Caco-2 (cell line): ENCODE results near the gene BAHCC1. TPM values are rescaled to one million over a fixed set of nuclear protein-coding genes. Genes with fewer than 3 reads are reported as not detected.

Experiments used
- BruUV-seq: library from RNA; stranded (reverse); fragments of 400-500 nt; replicated peaks from 2 replicates; lab custom pipeline; 2021; lab: Mats Ljungman, UMichigan
- CTCF ChIA-PET: fragments of 300-600 bp; sonication (Branson Sonifier 250); formaldehyde crosslinking; loops from one replicate; lab custom pipeline; 2022; ENCODE audit warnings: antibody characterized with exemption; lab: Charles Lee
- POLR2A ChIA-PET: fragments of 300-600 bp; sonication (Branson Sonifier 250); formaldehyde crosslinking; loops from one replicate; lab custom pipeline; 2022; ENCODE audit warnings: antibody characterized with exemption; lab: Charles Lee
- DNase-seq, 2 experiments: peaks; one replicate each; pipeline versions ENCODE4 v3.0.0 to v3.0.0-alpha.2; 2020 to 2022
- H3K27me3 ChIP-seq: replicated peaks from 2 replicates; pipeline ENCODE4 v1.6.0; 2011; ENCODE audit warnings: low read length; ENCODE audit not compliant: control insufficient read depth, insufficient read depth
- H3K36me3 ChIP-seq: 2 replicates; pipeline ENCODE4 v1.5.1; 2011; ENCODE audit warnings: low read length; ENCODE audit not compliant: control insufficient read depth, insufficient read depth
- H3K4me1 ChIP-seq: fragments of 250-450 bp; sonication (Bioruptor Pico); 2 replicates; pipeline ENCODE4 v1.5.1; 2020; ENCODE audit warnings: mild to moderate bottlenecking
- H3K4me3 ChIP-seq: 2 replicates; pipeline ENCODE4 v1.5.1; 2011; ENCODE audit warnings: low read depth, mild to moderate bottlenecking, control low read depth, low read length
- H3K9me3 ChIP-seq: fragments of 250-450 bp; sonication (Bioruptor Pico); 2 replicates; pipeline ENCODE4 v1.5.1; 2020; ENCODE audit warnings: mild to moderate bottlenecking, moderate library complexity
- H3K27ac Mint-ChIP-seq: one replicate; pipeline ENCODE4 v1.8.0; 2022; ENCODE audit warnings: mixed read lengths; ENCODE audit not compliant: unreplicated experiment
- H3K27me3 Mint-ChIP-seq: one replicate; pipeline ENCODE4 v1.8.0; 2022; ENCODE audit warnings: mixed read lengths; ENCODE audit not compliant: insufficient read depth, unreplicated experiment
- H3K36me3 Mint-ChIP-seq: one replicate; pipeline ENCODE4 v1.8.0; 2022; ENCODE audit warnings: mild to moderate bottlenecking, mixed read lengths; ENCODE audit not compliant: insufficient read depth, unreplicated experiment
- H3K4me1 Mint-ChIP-seq: one replicate; pipeline ENCODE4 v1.8.0; 2022; ENCODE audit warnings: low read depth, mixed read lengths; ENCODE audit not compliant: unreplicated experiment
- H3K4me3 Mint-ChIP-seq: one replicate; pipeline ENCODE4 v1.8.0; 2022; ENCODE audit warnings: mild to moderate bottlenecking, moderate library complexity, mixed read lengths; ENCODE audit not compliant: unreplicated experiment
- H3K9me3 Mint-ChIP-seq: one replicate; pipeline ENCODE4 v1.8.0; 2022; ENCODE audit warnings: mixed read lengths; ENCODE audit not compliant: unreplicated experiment
- intact Hi-C: fragments of 100-400 bp; cut with micrococcal nuclease; formaldehyde crosslinking; loops from one replicate; pipeline ENCODE4 v1.10.0; 2022; ENCODE audit not compliant: unreplicated experiment
- total RNA-seq: library from RNA; stranded (reverse); gene quantifications from 2 replicates; pipeline ENCODE4 v1.2.3, GENCODE V29; 2022
- TF ChIP-seq, protein P1 (sequence below), 2 experiments: fragments of 200-600 bp in 1 of 2; IDR thresholded peaks; 1 replicate in 1 of 2; 2 replicates in 1 of 2; pipeline versions ENCODE4 v1.5.1 to v1.8.0; 2011 to 2022; ENCODE audit warnings: antibody characterized with exemption in 1 of 2, control low read depth in 1 of 2, inconsistent platforms in 1 of 2, low read depth in 1 of 2, low read length in 1 of 2, mild to moderate bottlenecking in 1 of 2, moderate library complexity in 1 of 2; ENCODE audit not compliant: insufficient read depth in 1 of 2, severe bottlenecking in 1 of 2, unreplicated experiment in 1 of 2

The BAHCC1 gene
- total RNA-seq, 1 experiment from 2014 or later: 10.2 TPM

- Mint-ChIP-seq H3K4me1 (no peaks in the 10 kb centered on the region), H3K27me3 (no peaks in the 10 kb centered on the region), H3K36me3 (no peaks in the 10 kb centered on the region), H3K9me3 (no peaks in the 10 kb centered on the region), H3K4me3 (no peak overlapping the region), H3K27ac (no peak overlapping the region)
- DNase-seq: no peak
- BruUV-seq: no TSS peak
- ChIA-PET CTCF (no interaction called here), POLR2A (no interaction called here)
- Histone ChIP-seq H3K4me3 (no peak overlapping the region), H3K9me3 (no peaks in the 10 kb centered on the region), H3K36me3 (no peaks in the 10 kb centered on the region), H3K4me1 (peaks cover 4% of the 10 kb centered on the region), H3K27me3 (no peaks in the 10 kb centered on the region)
- intact Hi-C loops: no loop called here
- TF ChIP-seq, protein P1, sequence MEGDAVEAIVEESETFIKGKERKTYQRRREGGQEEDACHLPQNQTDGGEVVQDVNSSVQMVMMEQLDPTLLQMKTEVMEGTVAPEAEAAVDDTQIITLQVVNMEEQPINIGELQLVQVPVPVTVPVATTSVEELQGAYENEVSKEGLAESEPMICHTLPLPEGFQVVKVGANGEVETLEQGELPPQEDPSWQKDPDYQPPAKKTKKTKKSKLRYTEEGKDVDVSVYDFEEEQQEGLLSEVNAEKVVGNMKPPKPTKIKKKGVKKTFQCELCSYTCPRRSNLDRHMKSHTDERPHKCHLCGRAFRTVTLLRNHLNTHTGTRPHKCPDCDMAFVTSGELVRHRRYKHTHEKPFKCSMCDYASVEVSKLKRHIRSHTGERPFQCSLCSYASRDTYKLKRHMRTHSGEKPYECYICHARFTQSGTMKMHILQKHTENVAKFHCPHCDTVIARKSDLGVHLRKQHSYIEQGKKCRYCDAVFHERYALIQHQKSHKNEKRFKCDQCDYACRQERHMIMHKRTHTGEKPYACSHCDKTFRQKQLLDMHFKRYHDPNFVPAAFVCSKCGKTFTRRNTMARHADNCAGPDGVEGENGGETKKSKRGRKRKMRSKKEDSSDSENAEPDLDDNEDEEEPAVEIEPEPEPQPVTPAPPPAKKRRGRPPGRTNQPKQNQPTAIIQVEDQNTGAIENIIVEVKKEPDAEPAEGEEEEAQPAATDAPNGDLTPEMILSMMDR (IDR thresholded peaks at IDR 0.05; ENCODE audit: insufficient read depth in 1 of 2, low read depth in 1 of 2, low read length in 1 of 2, severe bottlenecking in 1 of 2, unreplicated experiment in 1 of 2): no peak
Measured at GRCh38 chr17:81433656-81434055, 38.4 kb downstream of the BAHCC1 start.

- H3K9me3 ChIP-seq: no peaks in the 10 kb centered on the region
- H3K4me1 ChIP-seq: peaks cover 4% of the 10 kb centered on the region
- CTCF ChIA-PET: no interaction called here
- no TSS peak for BruUV-seq
- no peak overlapping the region for H3K4me3 ChIP-seq
- intact Hi-C loops: no loop called here
- Mint-ChIP-seq H3K27me3 (no peaks in the 10 kb centered on the region), H3K4me3 (no peak overlapping the region), H3K9me3 (no peaks in the 10 kb centered on the region), H3K4me1 (no peaks in the 10 kb centered on the region), H3K27ac (no peak overlapping the region), H3K36me3 (no peaks in the 10 kb centered on the region)
- no peak for DNase-seq
- TF ChIP-seq, protein P1 (IDR thresholded peaks at IDR 0.05; ENCODE audit: insufficient read depth in 1 of 2, low read depth in 1 of 2, low read length in 1 of 2, severe bottlenecking in 1 of 2, unreplicated experiment in 1 of 2): no peak
- H3K27me3 ChIP-seq: no peaks in the 10 kb centered on the region
- POLR2A ChIA-PET: interaction anchor here (0.6 kb wide), 1 partner anchor 39 kb away, joined by 3 read pairs; no protein-coding TSS in a partner anchor
- H3K36me3 ChIP-seq: no peaks in the 10 kb centered on the region
Measured at GRCh38 chr17:81434072-81434471, 38.8 kb downstream of the BAHCC1 start.

GRCh38 chr17:81434681-81435417 lies 39.6 kb downstream of the BAHCC1 start:
- no peak overlapping the region for H3K4me3 Mint-ChIP-seq
- no peaks in the 10 kb centered on the region for H3K36me3 ChIP-seq
- peaks cover 4% of the 10 kb centered on the region for H3K4me1 ChIP-seq
- no peaks in the 10 kb centered on the region for H3K4me1 Mint-ChIP-seq
- H3K9me3 Mint-ChIP-seq: no peaks in the 10 kb centered on the region
- no peaks in the 10 kb centered on the region for H3K27me3 Mint-ChIP-seq
- H3K27ac Mint-ChIP-seq: no peak overlapping the region
- no peak overlapping the region for H3K4me3 ChIP-seq
- ChIA-PET POLR2A (interaction anchor here (0.6 kb wide), 1 partner anchor 40 kb away, joined by 3 read pairs; no protein-coding TSS in a partner anchor), CTCF (no interaction called here)
- H3K27me3 ChIP-seq: no peaks in the 10 kb centered on the region
- no peak for DNase-seq
- TF ChIP-seq, protein P1 (IDR thresholded peaks at IDR 0.05; ENCODE audit: insufficient read depth in 1 of 2, low read depth in 1 of 2, low read length in 1 of 2, severe bottlenecking in 1 of 2, unreplicated experiment in 1 of 2): no peak
- H3K9me3 ChIP-seq: no peaks in the 10 kb centered on the region
- no TSS peak for BruUV-seq
- intact Hi-C loops: no loop called here
- no peaks in the 10 kb centered on the region for H3K36me3 Mint-ChIP-seq
